ENCODE data around the gene PGAP2.
"Not testable (repeated sequence)": the region's sequence is repeated elsewhere in the genome, so short reads cannot be mapped to it uniquely, and the experiment has no call there.

PGAP2 gene

DNA sequence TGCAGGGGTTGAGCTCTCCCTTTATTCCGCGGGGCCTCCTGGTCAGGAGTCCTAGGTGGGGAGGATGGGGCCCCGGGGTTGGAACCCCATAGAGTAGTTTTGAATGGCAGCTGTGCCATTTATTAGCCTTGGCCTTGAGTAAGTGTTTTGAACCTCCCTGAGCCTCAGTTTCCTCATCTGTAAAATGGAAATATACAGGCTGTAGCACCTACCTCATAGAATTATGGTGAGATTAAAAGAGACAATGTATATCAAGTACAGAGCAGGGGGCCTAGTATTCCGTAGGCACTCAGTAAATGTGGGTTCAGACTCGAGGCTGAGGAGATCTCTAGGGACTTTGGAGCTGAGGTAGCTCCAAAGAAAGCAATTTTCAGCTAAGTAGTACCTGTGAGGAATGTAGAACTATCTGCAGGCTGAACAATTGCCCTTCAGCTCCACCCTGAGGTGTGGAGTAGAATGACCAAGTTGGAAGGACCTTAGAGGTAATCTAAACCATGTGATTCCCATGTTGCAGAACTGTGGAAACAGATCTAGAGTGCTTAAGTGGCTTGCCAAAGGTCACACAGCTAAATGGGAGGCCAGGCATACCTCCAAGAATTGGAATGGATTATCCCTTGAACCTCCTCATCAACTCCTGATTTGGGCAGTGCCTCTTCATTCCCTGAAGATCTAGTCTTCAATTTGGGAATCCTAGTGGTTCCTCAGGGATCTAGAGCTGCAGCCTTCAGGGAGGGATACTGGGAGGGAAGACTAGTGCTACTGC is 682 bp downstream of the PGAP2 start:
- DNase-seq, result no peak

GRCh38 chr11:3809624-3809928 is 1.2 kb downstream of the PGAP2 start:
- no peak for DNase-seq

DNA sequence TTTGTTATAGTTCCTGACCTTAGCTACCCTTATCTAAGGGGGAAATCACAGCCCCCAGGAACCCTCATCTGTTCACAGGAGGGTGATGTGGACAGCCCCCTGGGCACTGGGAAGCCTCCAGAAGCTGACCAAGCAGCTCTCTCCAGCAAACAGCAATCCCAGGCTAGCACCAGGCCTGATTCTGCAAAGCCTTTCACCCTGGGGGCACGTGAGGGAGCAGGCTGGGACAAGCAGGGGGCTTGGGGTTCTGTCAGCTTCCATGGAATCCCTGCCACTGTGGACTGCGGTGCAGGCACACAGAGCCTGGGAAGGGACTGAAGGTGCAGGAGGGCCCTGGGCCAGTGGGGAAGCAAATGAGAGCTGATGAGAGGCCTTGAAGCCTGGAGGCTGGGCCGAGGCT is 2.1 kb downstream of the PGAP2 start:
- DNase-seq, result no peak

DNA sequence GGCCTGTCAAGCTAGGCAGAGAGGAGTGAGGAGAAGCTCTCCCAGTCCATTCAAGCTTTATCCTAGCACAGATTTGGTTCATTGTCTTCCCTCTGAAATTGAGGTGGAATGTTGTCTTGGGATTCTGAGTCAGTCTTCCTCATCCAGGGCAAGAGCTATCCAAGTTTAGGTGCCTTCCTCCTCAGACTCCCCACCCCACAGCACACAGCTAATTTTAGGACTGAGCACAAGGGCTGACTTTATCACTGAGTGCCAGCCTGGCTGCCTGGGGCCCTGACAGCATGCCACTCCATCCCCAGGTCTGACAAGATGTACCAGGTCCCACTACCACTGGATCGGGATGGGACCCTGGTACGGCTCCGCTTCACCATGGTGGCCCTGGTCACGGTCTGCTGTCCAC is 2.6 kb downstream of the PGAP2 start:
- DNase-seq, result no peak

DNA sequence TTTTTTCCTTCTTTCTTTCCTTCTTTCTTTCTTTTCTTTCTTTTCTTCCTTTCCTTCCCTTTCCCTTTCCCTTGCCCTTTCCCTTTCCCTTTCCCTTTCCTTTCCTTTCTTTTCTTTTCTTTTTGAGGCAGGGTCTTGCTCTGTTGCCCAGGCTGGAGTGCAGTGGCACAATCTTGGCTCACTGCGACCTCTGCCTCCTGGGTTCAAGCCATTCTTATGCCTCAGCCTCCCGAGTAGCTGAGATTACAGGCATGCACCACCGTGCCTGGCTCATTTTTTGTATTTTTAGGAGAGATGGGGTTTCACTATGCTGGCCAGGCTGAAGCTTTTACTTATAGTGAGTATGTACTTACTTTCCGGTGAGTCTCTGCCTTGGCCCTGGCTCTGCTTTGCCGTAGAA is 6.5 kb downstream of the PGAP2 start:
- not testable (repeated sequence) for DNase-seq

GRCh38 chr11:3815845-3816244 is 7.5 kb downstream of the PGAP2 start:
- DNase-seq, result no peak

- no peak for DNase-seq
Measured at GRCh38 chr11:3816673-3817072, 8.3 kb downstream of the PGAP2 start.

DNA sequence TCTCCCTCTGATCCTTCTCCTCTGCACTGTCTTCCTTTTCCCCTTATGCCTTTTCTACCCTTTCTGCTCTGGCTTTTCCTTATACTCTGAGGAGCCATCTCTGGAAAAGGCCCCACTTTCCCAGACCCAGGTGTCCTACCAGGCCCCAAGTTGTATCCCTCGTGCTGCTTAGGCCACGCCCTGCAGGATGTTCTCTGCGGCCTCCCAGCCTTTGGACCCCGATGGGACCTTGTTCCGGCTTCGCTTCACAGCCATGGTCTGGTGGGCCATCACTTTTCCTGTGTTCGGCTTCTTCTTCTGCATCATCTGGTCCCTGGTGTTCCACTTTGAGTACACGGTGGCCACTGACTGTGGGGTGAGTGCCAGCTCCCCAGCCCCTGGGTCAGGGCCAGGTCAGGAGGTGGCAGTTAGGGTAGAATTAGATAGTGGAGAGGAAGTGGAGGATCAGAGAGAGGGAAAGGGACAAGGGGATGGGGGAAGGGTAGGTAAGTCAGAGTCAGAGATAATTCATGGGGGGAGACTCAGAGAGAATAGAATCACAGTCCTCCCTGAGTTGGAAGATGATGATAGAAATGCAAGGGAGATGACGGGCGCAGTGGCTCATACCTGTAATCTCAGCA is 8.9 kb downstream of the PGAP2 start:
- no peak for DNase-seq

DNA sequence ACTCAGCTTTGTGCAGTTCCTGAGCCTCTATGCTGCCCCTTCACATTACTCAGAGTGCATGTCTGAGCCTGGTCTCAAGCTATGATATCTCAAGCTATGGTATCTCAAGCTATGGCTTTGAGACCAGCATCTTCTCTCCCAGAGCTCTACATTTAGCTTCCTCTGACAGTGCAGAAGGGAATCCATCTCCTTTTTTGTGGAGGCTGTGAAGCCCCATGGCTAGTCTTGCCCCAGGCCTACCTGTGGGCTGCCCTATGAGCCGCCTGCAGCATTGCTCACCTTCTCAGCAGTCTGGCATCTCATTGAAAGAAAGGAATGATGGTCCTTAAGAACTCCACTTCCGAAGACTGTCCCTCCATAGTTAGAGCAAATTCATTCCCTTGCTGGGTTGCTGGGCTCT is 12.6 kb downstream of the PGAP2 start:
- no peak for DNase-seq

- DNase-seq, result no peak
Measured at GRCh38 chr11:3822312-3822711, 14.0 kb downstream of the PGAP2 start.

DNA sequence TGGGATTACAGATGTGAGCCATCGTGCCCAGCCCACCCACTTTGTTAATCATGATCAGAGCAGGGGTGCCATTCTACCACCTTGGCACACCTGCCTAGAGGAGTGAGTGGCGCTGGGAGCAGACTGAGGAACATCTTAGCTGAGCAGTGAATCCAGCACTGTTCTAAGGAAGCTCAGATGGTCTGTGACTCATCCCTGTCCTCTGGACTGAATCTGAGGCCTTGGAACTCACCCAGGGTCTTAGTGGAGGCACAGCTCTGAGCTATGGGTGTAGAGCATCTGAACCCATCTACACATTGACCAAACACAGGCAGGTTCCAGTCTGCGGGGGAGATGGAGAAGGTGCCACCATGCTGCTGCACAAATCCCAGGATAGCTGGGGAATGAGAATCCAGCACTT is 14.9 kb downstream of the PGAP2 start:
- DNase-seq, result no peak

DNA sequence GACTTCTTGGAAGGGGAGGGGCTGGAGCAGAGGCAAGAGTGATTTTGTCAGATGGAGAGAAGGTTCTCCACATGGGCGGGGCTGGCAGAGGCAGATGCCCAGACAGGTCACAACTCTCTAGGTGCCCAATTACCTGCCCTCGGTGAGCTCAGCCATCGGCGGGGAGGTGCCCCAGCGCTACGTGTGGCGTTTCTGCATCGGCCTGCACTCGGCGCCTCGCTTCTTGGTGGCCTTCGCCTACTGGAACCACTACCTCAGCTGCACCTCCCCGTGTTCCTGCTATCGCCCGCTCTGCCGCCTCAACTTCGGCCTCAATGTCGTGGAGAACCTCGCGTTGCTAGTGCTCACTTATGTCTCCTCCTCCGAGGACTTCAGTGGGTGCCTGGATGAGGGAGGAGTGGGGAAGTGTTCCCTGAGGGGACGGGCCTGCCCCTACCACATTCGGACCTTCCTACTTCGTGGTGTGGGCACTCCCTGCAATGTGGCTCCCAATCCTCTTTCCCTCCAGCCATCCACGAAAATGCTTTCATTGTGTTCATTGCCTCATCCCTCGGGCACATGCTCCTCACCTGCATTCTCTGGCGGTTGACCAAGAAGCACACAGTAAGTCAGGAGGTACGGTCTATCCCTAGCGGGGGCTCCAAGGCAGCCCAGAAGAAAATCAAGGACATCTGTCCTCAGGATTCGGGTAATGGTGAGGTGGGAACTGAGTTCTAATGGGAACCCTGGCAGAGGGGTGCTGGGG is 15.6 kb downstream of the PGAP2 start:
- DNase-seq, result no peak

GRCh38 chr11:3824714-3825472 is 16.5 kb downstream of the PGAP2 start:
- DNase-seq, result no peak

DNA sequence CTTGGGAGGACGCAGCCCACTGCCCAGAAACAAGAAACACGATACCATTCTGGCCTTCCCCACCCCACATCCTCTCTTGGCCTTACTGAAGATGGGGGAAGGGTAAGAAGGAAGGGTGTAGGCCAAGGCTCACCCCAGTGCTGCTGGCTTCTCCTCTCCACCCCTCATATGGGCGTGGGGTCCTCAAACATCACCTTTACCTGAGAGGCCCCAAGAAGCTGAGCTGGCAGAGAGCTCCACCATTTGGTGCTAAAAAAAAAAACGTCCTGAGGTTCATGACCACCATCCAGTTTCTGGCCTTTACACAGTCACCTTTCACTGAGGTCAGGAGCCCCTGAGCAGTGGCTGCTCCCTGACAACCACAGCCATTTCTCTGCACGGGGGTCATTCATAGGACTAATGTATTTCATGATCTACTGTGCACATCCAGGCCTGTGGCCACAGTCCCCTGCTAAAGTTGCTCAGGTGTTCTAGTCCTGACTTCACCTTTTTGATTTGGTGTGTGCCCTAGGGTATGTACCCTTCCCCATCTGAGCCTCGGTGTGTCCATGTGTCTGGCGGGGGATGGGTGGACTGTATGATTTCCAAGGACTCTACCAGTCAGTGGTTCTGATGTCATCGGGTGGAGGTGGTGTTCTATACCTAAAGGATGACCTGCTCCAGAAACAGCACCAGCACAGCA is 17.3 kb downstream of the PGAP2 start:
- DNase-seq, result no peak

DNA sequence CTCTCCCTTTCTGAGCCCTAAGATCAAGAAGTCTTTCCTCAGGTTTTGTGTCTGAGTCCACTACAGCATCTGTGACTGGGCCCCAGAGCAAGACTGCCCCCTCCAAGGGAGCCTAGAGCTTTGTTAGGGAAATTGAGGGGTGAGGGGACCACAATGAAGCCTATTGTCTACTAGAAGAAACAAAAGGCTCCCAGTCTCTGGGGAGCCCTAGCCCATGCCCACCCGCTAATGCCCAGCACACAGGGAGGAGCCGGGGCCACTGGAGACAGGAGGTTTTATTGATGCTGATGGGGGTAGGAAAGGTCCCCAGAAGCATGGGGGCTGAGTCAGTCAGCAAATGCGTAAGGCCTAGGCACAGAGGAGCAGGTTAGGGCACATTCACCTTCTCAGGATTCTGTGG is 18.4 kb downstream of the PGAP2 start:
- no peak for DNase-seq

DNA sequence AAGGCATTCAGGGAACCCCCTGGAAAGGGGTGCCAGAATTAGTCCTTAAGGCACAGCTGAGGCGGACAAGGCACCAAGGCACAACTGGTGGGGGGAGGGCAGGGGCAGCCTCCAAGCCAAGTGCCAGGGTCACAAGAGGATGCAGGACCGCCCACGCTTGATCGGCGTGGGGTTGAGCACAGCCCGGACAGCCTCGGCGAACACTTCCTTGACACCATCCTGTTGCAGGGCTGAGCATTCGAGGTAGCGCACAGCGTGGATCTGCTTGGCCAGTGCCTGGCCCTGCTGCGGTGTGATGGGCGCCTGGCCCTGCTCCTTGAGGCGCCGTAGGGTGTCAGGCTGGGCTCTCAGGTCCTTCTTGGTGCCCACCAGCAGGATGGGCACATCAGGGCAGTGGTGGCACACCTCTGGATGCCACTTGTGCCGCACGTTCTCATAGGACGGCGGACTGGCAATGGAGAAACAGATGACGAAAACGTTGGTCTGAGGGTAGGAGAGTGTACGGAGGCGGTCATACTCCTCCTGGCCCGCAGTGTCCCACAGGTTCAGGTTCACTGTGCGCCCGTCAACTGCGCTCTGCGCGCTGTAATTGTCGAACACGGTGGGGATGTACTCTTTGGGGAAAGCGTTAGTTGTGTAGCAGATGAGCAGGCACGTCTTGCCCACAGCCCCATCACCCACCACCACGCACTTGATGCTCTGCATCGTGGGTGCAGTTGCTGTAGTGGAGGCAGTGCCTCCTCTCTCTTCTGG is 19.2 kb downstream of the PGAP2 start:
- no peak for DNase-seq

DNA sequence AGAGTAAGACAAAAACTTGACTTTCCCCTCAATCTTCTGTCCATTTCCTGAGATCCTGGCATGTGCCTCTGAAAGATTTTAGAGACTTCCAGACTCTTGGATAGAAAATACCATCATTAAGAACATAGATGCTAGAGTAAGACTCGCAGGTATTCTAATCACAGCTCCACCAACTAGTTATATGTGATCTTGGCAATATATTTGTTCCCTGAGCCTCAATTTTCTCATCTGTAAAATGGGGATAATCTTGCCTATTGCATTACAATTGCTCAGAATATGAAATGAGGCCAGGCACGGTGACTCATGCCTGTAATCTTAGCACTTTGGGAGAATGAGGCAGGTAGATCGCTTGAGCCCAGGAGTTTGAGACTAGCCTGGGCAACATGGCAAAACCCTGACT is 21.7 kb downstream of the PGAP2 start:
- no peak for DNase-seq

GRCh38 chr11:3830730-3831129 is 22.4 kb downstream of the PGAP2 start:
- DNase-seq, result no peak

GRCh38 chr11:3831378-3832239 is 23.2 kb downstream of the PGAP2 start:
- no peak for DNase-seq

GRCh38 chr11:3832816-3833215 is 24.5 kb downstream of the PGAP2 start:
- no peak for DNase-seq

DNA sequence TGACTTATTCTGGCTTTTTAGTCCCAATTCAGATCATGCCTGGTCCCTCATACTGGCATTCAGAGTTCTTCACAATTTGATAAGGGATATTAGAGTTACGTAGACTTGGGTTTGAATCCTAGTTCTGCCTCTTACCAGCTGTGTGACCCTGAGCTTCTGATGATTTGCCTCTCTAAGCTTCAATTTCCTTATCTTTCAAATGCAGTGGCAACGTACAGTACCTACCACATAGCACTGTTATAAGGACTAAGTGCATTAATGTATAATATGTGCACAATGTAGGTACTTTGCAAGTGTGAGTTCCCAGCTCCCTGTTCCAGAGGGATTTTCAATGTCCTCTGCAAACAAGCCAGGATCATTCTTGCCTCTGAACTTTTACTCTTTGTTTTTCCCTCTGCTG is 25.1 kb downstream of the PGAP2 start:
- no peak for DNase-seq

Measured in GOT3 (cell line).